ENCODE results near the gene GOLGA8T.
"Not testable (repeated sequence)": the region's sequence is repeated elsewhere in the genome, so short reads cannot be mapped to it uniquely, and the experiment has no call there.

GOLGA8T gene

GRCh38 chr15:30134751-30135150, at the start of gene GOLGA8T:
GOLGA8T (plus strand) TSS chr15:30135051; CDS start chr15:30135149, 98 bp downstream.
- not testable (repeated sequence) for DNase-seq

- not testable (repeated sequence) for DNase-seq
Observed at GRCh38 chr15:30097827-30098226, 37.0 kb upstream of the GOLGA8T start.

GRCh38 chr15:30102890-30103289, 32.0 kb upstream of the GOLGA8T start:
- DNase-seq, result not testable (repeated sequence)

- not testable (repeated sequence) for DNase-seq
Observed at GRCh38 chr15:30103941-30104507, 30.8 kb upstream of the GOLGA8T start.

- not testable (repeated sequence) for DNase-seq
Observed at GRCh38 chr15:30110591-30110990, 24.3 kb upstream of the GOLGA8T start.

- not testable (repeated sequence) for DNase-seq
Observed at GRCh38 chr15:30130066-30130465, 4.8 kb upstream of the GOLGA8T start.

GRCh38 chr15:30143246-30143645, 8.4 kb downstream of the GOLGA8T start:
- not testable (repeated sequence) for DNase-seq

- DNase-seq, result not testable (repeated sequence)
Observed at GRCh38 chr15:30149891-30150290, 15.0 kb downstream of the GOLGA8T start.

GRCh38 chr15:30162479-30163357, 27.9 kb downstream of the GOLGA8T start:
- not testable (repeated sequence) for DNase-seq

GRCh38 chr15:30163759-30164158, 28.9 kb downstream of the GOLGA8T start:
- not testable (repeated sequence) for DNase-seq

- DNase-seq, result not testable (repeated sequence)
Observed at GRCh38 chr15:30164257-30164656, 29.4 kb downstream of the GOLGA8T start.

GRCh38 chr15:30167403-30167802, 32.6 kb downstream of the GOLGA8T start:
- not testable (repeated sequence) for DNase-seq

- DNase-seq, result not testable (repeated sequence)
Observed at GRCh38 chr15:30167886-30168285, 33.0 kb downstream of the GOLGA8T start.

GRCh38 chr15:30171452-30171851, 36.6 kb downstream of the GOLGA8T start:
- DNase-seq, result not testable (repeated sequence)

GRCh38 chr15:30173041-30173608, 38.3 kb downstream of the GOLGA8T start:
- DNase-seq, result not testable (repeated sequence)

GRCh38 chr15:30175291-30175690, 40.4 kb downstream of the GOLGA8T start:
- DNase-seq, result not testable (repeated sequence)

- DNase-seq, result not testable (repeated sequence)
Observed at GRCh38 chr15:30176613-30177012, 41.8 kb downstream of the GOLGA8T start.

GRCh38 chr15:30179814-30180213, 45.0 kb downstream of the GOLGA8T start:
- DNase-seq, result not testable (repeated sequence)

GRCh38 chr15:30185495-30185894, 50.6 kb downstream of the GOLGA8T start:
- DNase-seq, result not testable (repeated sequence)

- DNase-seq, result not testable (repeated sequence)
Observed at GRCh38 chr15:30187429-30187828, 52.6 kb downstream of the GOLGA8T start.

- DNase-seq, result not testable (repeated sequence)
Observed at GRCh38 chr15:30189754-30190153, 54.9 kb downstream of the GOLGA8T start.

- not testable (repeated sequence) for DNase-seq
Observed at GRCh38 chr15:30191143-30191542, 56.3 kb downstream of the GOLGA8T start.

- DNase-seq, result not testable (repeated sequence)
Observed at GRCh38 chr15:30191639-30192038, 56.8 kb downstream of the GOLGA8T start.
